HG02623 (cell line): ENCODE data around the gene ENOX1.

ENCODE experiments used
- ATAC-seq: cut with Tn5 transposase; IDR thresholded peaks from one replicate; pipeline ENCODE4 v1.9.1; 2021; ENCODE audit warnings: moderate library complexity; ENCODE audit not compliant: unreplicated experiment

Gene ENOX1

GRCh38 chr13:43785650-43786471, 911 bp downstream of the ENOX1 start:
- ATAC-seq: no peak

GRCh38 chr13:43785261-43785649, 1.5 kb downstream of the ENOX1 start:
- no peak for ATAC-seq

- no peak for ATAC-seq
Observed at GRCh38 chr13:43784496-43784895, 2.3 kb downstream of the ENOX1 start.

- ATAC-seq: no peak
Observed at GRCh38 chr13:43783820-43784219, 3.0 kb downstream of the ENOX1 start.

- ATAC-seq: no peak
Observed at GRCh38 chr13:43782686-43783085, 4.1 kb downstream of the ENOX1 start.

- ATAC-seq: no peak
Observed at GRCh38 chr13:43780666-43781065, 6.1 kb downstream of the ENOX1 start.

- ATAC-seq: no peak
Observed at GRCh38 chr13:43776501-43777079, 10.2 kb downstream of the ENOX1 start.

GRCh38 chr13:43776006-43776405, 10.8 kb downstream of the ENOX1 start:
- ATAC-seq: no peak

- no peak for ATAC-seq
Observed at GRCh38 chr13:43773602-43774001, 13.2 kb downstream of the ENOX1 start.

- no peak for ATAC-seq
Observed at GRCh38 chr13:43770871-43771270, 15.9 kb downstream of the ENOX1 start.

GRCh38 chr13:43769529-43769928, 17.2 kb downstream of the ENOX1 start:
- no peak for ATAC-seq

GRCh38 chr13:43767341-43767931, 19.3 kb downstream of the ENOX1 start:
- no peak for ATAC-seq

GRCh38 chr13:43766725-43767124, 20.0 kb downstream of the ENOX1 start:
- no peak for ATAC-seq

- ATAC-seq: no peak
Observed at GRCh38 chr13:43764349-43764748, 22.4 kb downstream of the ENOX1 start.

- no peak for ATAC-seq
Observed at GRCh38 chr13:43763143-43763759, 23.5 kb downstream of the ENOX1 start.

GRCh38 chr13:43761616-43762315, 25.0 kb downstream of the ENOX1 start:
- ATAC-seq: no peak

- ATAC-seq: no peak
Observed at GRCh38 chr13:43760257-43760656, 26.5 kb downstream of the ENOX1 start.

GRCh38 chr13:43758834-43759233, 27.9 kb downstream of the ENOX1 start:
- ATAC-seq: no peak

- no peak for ATAC-seq
Observed at GRCh38 chr13:43757266-43757665, 29.5 kb downstream of the ENOX1 start.

- ATAC-seq: no peak
Observed at GRCh38 chr13:43755844-43756243, 30.9 kb downstream of the ENOX1 start.

- no peak for ATAC-seq
Observed at GRCh38 chr13:43751624-43752023, 35.1 kb downstream of the ENOX1 start.
